Measurements from ENCODE around the gene LMF2. TPM values are rescaled to one million over a fixed set of nuclear protein-coding genes. Genes with fewer than 3 reads are reported as not detected.

The LMF2 gene
- polyA plus RNA-seq, 1 of the 3 experiments (the other 2 are of a cell fraction) = 34.3 TPM

DNA sequence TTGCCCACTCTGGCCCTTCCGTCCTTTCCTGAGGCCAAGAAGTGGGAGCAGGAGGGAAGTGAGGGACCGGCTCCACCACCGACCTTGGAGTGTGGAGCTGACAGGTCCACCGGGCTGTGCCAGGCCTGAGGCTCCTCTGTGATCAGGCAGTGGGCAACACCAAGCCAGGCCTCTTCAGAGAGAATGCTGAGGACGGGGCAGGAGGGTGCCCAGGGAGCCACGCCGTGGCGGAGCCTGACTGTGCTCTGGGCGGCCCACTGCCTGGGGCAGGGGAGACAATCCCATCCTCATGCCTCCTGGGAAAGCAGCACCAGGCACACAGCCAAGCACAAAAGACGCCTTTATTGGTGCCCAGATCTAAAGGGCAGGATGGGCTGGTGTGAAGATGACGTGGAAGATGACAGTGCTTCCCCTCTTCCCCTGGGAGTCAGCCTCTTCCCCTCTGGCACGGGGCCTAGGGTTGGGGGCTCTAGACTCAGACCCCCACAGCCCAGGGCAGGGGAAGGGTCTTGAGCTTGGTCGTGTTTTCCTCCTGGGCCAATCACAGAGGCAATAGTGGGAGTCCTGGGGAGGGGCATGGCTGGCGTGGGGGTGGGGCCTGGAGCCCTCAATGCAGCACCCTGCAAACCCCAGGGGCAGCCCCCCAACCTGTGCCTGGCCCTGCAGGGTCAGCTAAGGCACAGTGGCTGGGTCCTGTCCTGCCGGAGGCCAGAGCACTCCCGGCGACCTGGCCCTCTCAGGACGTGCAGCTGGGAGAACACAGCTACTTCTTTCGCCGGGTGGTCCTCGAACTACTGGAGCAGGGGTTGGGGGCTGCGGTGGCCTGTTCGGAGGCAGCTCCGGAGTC is 4.7 kb downstream of the LMF2 start:
- Histone ChIP-seq H3K9me3 (no peaks in the 10 kb centered on the region), H3K9me2 (no peaks in the 10 kb centered on the region), H3K4me1 (ENCODE audit: control insufficient read depth in 1 of 2, insufficient read depth in 2 of 2, low read depth in 1 of 2, low read length in 1 of 2) (peaks cover 0 to 11% of the 10 kb centered on the region in 2 experiments; a peak in 1 of 4 replicates), H3K4me3 (ENCODE audit: low read depth in 2 of 2, low read length in 1 of 2) (no peak overlapping the region), H3K36me3 (replicated peaks in 1 of 2; ENCODE audit: control insufficient read depth in 1 of 2, insufficient read depth in 2 of 2, low read length in 1 of 2) (peaks cover 0 to 18% of the 10 kb centered on the region in 2 experiments), H3F3A (replicated peaks; ENCODE audit: insufficient read depth) (peaks cover 8% of the 10 kb centered on the region), H3K27ac (ENCODE audit: low read depth in 2 of 2, low read length in 1 of 2) (no peak overlapping the region), H3K27me3 (ENCODE audit: insufficient read depth) (no peaks in the 10 kb centered on the region), H3K79me2 (ENCODE audit: insufficient read depth) (peaks cover 25% of the 10 kb centered on the region), H3K9ac (no peak overlapping the region), H4K20me1 (ENCODE audit: insufficient read depth) (no peaks in the 10 kb centered on the region), H3K4me2 (no peak overlapping the region), H2AFZ (ENCODE audit: low read depth) (no peak overlapping the region)
- ChIA-PET POLR2A (no interaction called here), CTCF (no interaction called here)
- no peak for TF ChIP-seq JUND (IDR thresholded peaks at IDR 0.05)
- TF ChIP-seq CHD2 (IDR thresholded peaks at IDR 0.05; ENCODE audit: low read length, partially characterized antibody) = no peak
- TF ChIP-seq FOSL2 (IDR thresholded peaks at IDR 0.05; ENCODE audit: borderline replicate concordance, low read depth) = no peak
- no peak for TF ChIP-seq EZH2phosphoT487 (IDR thresholded peaks at IDR 0.05; ENCODE audit: borderline replicate concordance, low read depth)
- TF ChIP-seq NRF1 (IDR thresholded peaks at IDR 0.05; ENCODE audit: low read depth, low read length) = no peak
- TF ChIP-seq, protein P1, sequence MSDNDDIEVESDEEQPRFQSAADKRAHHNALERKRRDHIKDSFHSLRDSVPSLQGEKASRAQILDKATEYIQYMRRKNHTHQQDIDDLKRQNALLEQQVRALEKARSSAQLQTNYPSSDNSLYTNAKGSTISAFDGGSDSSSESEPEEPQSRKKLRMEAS (IDR thresholded peaks at IDR 0.05; ENCODE audit: low read depth) = no peak
- no peak for TF ChIP-seq TAF1 (IDR thresholded peaks at IDR 0.05; ENCODE audit: borderline replicate concordance, low read depth, low read length)
- TF ChIP-seq, protein P2, sequence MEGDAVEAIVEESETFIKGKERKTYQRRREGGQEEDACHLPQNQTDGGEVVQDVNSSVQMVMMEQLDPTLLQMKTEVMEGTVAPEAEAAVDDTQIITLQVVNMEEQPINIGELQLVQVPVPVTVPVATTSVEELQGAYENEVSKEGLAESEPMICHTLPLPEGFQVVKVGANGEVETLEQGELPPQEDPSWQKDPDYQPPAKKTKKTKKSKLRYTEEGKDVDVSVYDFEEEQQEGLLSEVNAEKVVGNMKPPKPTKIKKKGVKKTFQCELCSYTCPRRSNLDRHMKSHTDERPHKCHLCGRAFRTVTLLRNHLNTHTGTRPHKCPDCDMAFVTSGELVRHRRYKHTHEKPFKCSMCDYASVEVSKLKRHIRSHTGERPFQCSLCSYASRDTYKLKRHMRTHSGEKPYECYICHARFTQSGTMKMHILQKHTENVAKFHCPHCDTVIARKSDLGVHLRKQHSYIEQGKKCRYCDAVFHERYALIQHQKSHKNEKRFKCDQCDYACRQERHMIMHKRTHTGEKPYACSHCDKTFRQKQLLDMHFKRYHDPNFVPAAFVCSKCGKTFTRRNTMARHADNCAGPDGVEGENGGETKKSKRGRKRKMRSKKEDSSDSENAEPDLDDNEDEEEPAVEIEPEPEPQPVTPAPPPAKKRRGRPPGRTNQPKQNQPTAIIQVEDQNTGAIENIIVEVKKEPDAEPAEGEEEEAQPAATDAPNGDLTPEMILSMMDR (IDR thresholded peaks at IDR 0.05) = no peak
- TF ChIP-seq, protein P3, sequence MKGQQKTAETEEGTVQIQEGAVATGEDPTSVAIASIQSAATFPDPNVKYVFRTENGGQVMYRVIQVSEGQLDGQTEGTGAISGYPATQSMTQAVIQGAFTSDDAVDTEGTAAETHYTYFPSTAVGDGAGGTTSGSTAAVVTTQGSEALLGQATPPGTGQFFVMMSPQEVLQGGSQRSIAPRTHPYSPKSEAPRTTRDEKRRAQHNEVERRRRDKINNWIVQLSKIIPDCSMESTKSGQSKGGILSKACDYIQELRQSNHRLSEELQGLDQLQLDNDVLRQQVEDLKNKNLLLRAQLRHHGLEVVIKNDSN (IDR thresholded peaks at IDR 0.05; ENCODE audit: borderline replicate concordance, low read depth) = no peak
- no peak for TF ChIP-seq MXI1 (IDR thresholded peaks at IDR 0.05; ENCODE audit: low read depth, low read length)
- no peak for TF ChIP-seq ELF1 (IDR thresholded peaks at IDR 0.05)
- TF ChIP-seq RAD21 (IDR thresholded peaks at IDR 0.05; ENCODE audit: low read length) = no peak
- TF ChIP-seq, protein P4, sequence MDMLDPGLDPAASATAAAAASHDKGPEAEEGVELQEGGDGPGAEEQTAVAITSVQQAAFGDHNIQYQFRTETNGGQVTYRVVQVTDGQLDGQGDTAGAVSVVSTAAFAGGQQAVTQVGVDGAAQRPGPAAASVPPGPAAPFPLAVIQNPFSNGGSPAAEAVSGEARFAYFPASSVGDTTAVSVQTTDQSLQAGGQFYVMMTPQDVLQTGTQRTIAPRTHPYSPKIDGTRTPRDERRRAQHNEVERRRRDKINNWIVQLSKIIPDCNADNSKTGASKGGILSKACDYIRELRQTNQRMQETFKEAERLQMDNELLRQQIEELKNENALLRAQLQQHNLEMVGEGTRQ (IDR thresholded peaks at IDR 0.05; ENCODE audit: borderline replicate concordance, low read depth, low read length) = no peak
- TF ChIP-seq TEAD4 (IDR thresholded peaks at IDR 0.05; ENCODE audit: borderline replicate concordance, insufficient read depth) = no peak
- no peak for TF ChIP-seq FOXM1 (IDR thresholded peaks at IDR 0.05; ENCODE audit: low read depth)
- no peak for TF ChIP-seq NFIC (IDR thresholded peaks at IDR 0.05; ENCODE audit: borderline replicate concordance)
- TF ChIP-seq FOXJ3 (CRISPR knock-in tag; IDR thresholded peaks at IDR 0.05) = no peak
- no peak for TF ChIP-seq GATA2 (CRISPR knock-in tag; IDR thresholded peaks at IDR 0.05)
- TF ChIP-seq, protein P5, sequence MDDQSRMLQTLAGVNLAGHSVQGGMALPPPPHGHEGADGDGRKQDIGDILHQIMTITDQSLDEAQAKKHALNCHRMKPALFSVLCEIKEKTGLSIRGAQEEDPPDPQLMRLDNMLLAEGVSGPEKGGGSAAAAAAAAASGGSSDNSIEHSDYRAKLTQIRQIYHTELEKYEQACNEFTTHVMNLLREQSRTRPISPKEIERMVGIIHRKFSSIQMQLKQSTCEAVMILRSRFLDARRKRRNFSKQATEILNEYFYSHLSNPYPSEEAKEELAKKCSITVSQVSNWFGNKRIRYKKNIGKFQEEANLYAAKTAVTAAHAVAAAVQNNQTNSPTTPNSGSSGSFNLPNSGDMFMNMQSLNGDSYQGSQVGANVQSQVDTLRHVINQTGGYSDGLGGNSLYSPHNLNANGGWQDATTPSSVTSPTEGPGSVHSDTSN (IDR thresholded peaks at IDR 0.05) = no peak
- no peak for TF ChIP-seq SIN3A (IDR thresholded peaks at IDR 0.05; ENCODE audit: borderline replicate concordance, low read depth, low read length)
- 91% methylated on average over 8 of the region's 24 CpGs for WGBS (ENCODE audit: low lambda C conversion rate)
- no peak for DNase-seq
